B cell (primary cell): ENCODE data around the gene DLGAP4. TPM values are rescaled to one million over a fixed set of nuclear protein-coding genes. Genes with fewer than 3 reads are reported as not detected.

ENCODE experiments used
- ATAC-seq: fragments of 200-7000 bp; cut with Tn5 transposase; one replicate; pipeline ENCODE4 v1.10.0; 2021; ENCODE audit warnings: low read depth, mild to moderate bottlenecking, moderate number of reproducible peaks, moderate library complexity
- CTCF ChIA-PET: fragments of 350-600 bp; sonication (Branson Sonifier 250); formaldehyde crosslinking; loops from one replicate; lab custom pipeline; 2021; ENCODE audit warnings: antibody characterized with exemption, inconsistent platforms; lab: Charles Lee
- POLR2A ChIA-PET: fragments of 350-600 bp; sonication (Branson Sonifier 250); formaldehyde crosslinking; loops from one replicate; lab custom pipeline; 2021; ENCODE audit warnings: antibody characterized with exemption; lab: Charles Lee
- DNase-seq: peaks from one replicate; pipeline ENCODE4 v3.0.0; 2013
- H2AFZ ChIP-seq: 2 replicates; pipeline ENCODE4 v1.6.1; 2012; ENCODE audit warnings: mild to moderate bottlenecking, low read depth, low read length; ENCODE audit not compliant: insufficient read depth, poor library complexity, severe bottlenecking
- H3K27ac ChIP-seq, 2 donors: 1 replicate in 1 of 2; 2 replicates in 1 of 2; pipeline ENCODE4 v1.5.1; 2012 to 2013; ENCODE audit warnings: low read length in 2 of 2, mild to moderate bottlenecking in 2 of 2, moderate library complexity in 1 of 2
- H3K27me3 ChIP-seq, 4 experiments: fragments of 200-600 bp in 1 of 4; sonication (generic) in 1 of 4; replicated peaks in 1 of 4; 1 replicate in 2 of 4; 2 replicates in 2 of 4; pipeline versions ENCODE4 v1.6.1 to v1.7.0; 2013 to 2016; ENCODE audit warnings: low read length in 3 of 4, mild to moderate bottlenecking in 2 of 4, mixed read lengths in 1 of 4, moderate library complexity in 1 of 4; ENCODE audit not compliant: insufficient read depth in 4 of 4, control insufficient read depth in 3 of 4; ENCODE audit errors: control extremely low read depth in 1 of 4
- H3K36me3 ChIP-seq, 2 experiments: replicated peaks in 1 of 2; 1 replicate in 1 of 2; 2 replicates in 1 of 2; pipeline versions ENCODE4 v1.6.1 to v1.7.1; 2013; ENCODE audit warnings: low read length in 1 of 2; ENCODE audit not compliant: insufficient read depth in 2 of 2, control insufficient read depth in 1 of 2; ENCODE audit errors: control extremely low read depth in 1 of 2, extremely low read depth in 1 of 2
- H3K4me1 ChIP-seq, 2 donors: fragments of 200-600 bp in 1 of 2; sonication (generic) in 1 of 2; 1 replicate in 1 of 2; 2 replicates in 1 of 2; pipeline versions ENCODE4 v1.5.1 to v1.6.1; 2013 to 2017; ENCODE audit warnings: low read length in 2 of 2; ENCODE audit not compliant: control insufficient read depth in 2 of 2, insufficient read depth in 2 of 2
- H3K4me2 ChIP-seq: replicated peaks from 2 replicates; pipeline ENCODE3; 2012; ENCODE audit warnings: mild to moderate bottlenecking, low read depth, low read length; ENCODE audit not compliant: poor library complexity, severe bottlenecking
- H3K4me3 ChIP-seq, 5 experiments: fragments of 200-600 bp in 1 of 5; sonication (generic) in 1 of 5; 1 replicate in 3 of 5; 2 replicates in 2 of 5; pipeline versions ENCODE4 v1.5.1 to v1.7.0; 2011 to 2016; ENCODE audit warnings: low read length in 4 of 5, mild to moderate bottlenecking in 4 of 5, low read depth in 2 of 5, control low read depth in 1 of 5, moderate library complexity in 1 of 5; ENCODE audit not compliant: insufficient read depth in 1 of 5; ENCODE audit errors: control extremely low read depth in 1 of 5, extremely low read depth in 1 of 5
- H3K79me2 ChIP-seq: fragments of 200-600 bp; sonication (generic); one replicate; pipeline ENCODE4 v1.6.0; 2016; ENCODE audit warnings: low read length; ENCODE audit not compliant: control insufficient read depth, insufficient read depth
- H3K9ac ChIP-seq: fragments of 200-600 bp; sonication (generic); 2 replicates; pipeline ENCODE4 v1.6.1; 2017; ENCODE audit warnings: mild to moderate bottlenecking, low read length, moderate library complexity
- H3K9me3 ChIP-seq, 3 donors: one replicate each; pipeline versions ENCODE4 v1.6.1 to v1.7.1; 2013; ENCODE audit warnings: low read length in 2 of 3; ENCODE audit not compliant: control insufficient read depth in 2 of 3, insufficient read depth in 1 of 3; ENCODE audit errors: control extremely low read depth in 1 of 3
- H4K20me1 ChIP-seq: 2 replicates; pipeline ENCODE4 v1.6.0; 2012; ENCODE audit warnings: mild to moderate bottlenecking, low read length; ENCODE audit not compliant: insufficient read depth, control insufficient read depth, poor library complexity, severe bottlenecking
- H3K27ac Mint-ChIP-seq: one replicate; pipeline ENCODE4 v1.8.0; 2021; ENCODE audit warnings: mixed read lengths
- H3K27me3 Mint-ChIP-seq: one replicate; pipeline ENCODE4 v1.8.0; 2021; ENCODE audit warnings: mixed read lengths
- H3K4me1 Mint-ChIP-seq: one replicate; pipeline ENCODE4 v1.8.0; 2021; ENCODE audit warnings: mixed read lengths
- H3K4me3 Mint-ChIP-seq: one replicate; pipeline ENCODE4 v1.8.0; 2021; ENCODE audit warnings: mixed read lengths
- H3K9me3 Mint-ChIP-seq: one replicate; pipeline ENCODE4 v1.8.0; 2022; ENCODE audit warnings: mixed read lengths; ENCODE audit not compliant: insufficient read depth
- CTCF ChIP-seq: fragments of 200-600 bp; IDR thresholded peaks from one replicate; pipeline ENCODE4 v1.8.0; 2022; ENCODE audit warnings: antibody characterized with exemption, mild to moderate bottlenecking
- EZH2 ChIP-seq: IDR thresholded peaks from 2 replicates; pipeline ENCODE4 v1.6.1; 2012; ENCODE audit warnings: borderline replicate concordance, low read depth, mild to moderate bottlenecking, moderate library complexity, low read length; ENCODE audit not compliant: insufficient read depth, poor library complexity, severe bottlenecking
- WGBS: methylation state at CpG from one replicate; pipeline ENCODE4 v1.1.5; 2013; ENCODE audit warnings: missing lambda C conversion rate; ENCODE audit not compliant: insufficient coverage; 5-methylcytosine and 5-hydroxymethylcytosine counted together
- intact Hi-C: fragments of 100-400 bp; cut with micrococcal nuclease; formaldehyde crosslinking; loops from one replicate; pipeline ENCODE4 v1.10.0; 2022
- polyA plus RNA-seq: library from polyadenylated mRNA; depleted of rRNA; stranded (reverse); fragments of >200 nt; gene quantifications from 2 replicates; pipeline ENCODE4 v1.2.3, GENCODE V29; 2012
- total RNA-seq, 2 donors: library from RNA; stranded (reverse); fragments of 120-200 nt in 1 of 2; gene quantifications; 1 replicate in 1 of 2; 2 replicates in 1 of 2; pipeline versions ENCODE4 v1.2.3 to v1.2.4, GENCODE V29; 2013 to 2022

The DLGAP4 gene
- total and polyA plus RNA-seq, 2 donors (not counting 1 experiment from before 2014, with no cell fraction given) = 68.8 to 87.8 TPM

DNA sequence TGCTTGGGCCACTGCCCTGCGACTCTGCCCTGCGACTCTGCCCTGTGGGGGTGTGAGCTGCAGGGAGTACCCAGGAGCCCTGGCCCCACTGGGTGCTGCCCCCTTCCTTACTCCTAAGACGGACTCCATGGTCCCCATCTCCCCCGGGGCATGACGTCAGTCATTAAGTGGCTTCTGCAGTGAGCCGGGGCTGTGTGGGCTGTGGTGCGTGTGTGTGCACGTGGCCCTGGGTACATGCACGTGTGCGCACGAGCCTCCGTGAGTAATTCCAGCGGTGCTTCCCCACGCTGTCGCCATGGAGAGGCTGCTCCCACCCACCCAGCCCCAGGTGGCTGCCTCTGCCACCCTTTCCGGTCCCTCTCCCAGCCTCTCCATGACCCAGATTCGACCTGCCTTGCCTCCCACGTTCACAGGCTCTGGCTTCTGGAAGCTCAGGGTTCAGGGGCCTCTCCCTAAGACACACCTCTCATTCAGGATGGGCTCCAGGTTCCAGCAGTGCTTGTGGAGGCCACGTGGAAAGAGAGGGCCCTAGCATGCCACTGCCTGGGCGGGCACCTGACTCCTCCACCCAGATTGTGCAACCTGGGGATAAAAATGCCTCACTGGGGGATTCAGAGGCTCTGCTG lies 88.3 kb downstream of the DLGAP4 start:
- POLR2A ChIA-PET = no interaction called here

More for the DNA sequence above, 88.3 kb downstream of the DLGAP4 start:
- H3K9me3 Mint-ChIP-seq = no peaks in the 10 kb centered on the region
- CTCF ChIA-PET = no interaction called here
- no peaks in the 10 kb centered on the region for H3K36me3 ChIP-seq
- ATAC-seq (no peak), DNase-seq (no peak)
- no peaks in the 10 kb centered on the region for H3K4me1 ChIP-seq
- 83% methylated on average over 16 of the region's 20 CpGs for WGBS
- no peak overlapping the region for H3K9ac ChIP-seq
- no peak overlapping the region for H3K4me3 Mint-ChIP-seq
- no peaks in the 10 kb centered on the region for H3K9me3 ChIP-seq
- H3K4me1 Mint-ChIP-seq = no peaks in the 10 kb centered on the region
- no peak overlapping the region for H3K27ac ChIP-seq
- H3K4me3 ChIP-seq = no peak overlapping the region
- peaks cover 34% of the 10 kb centered on the region for H3K27me3 Mint-ChIP-seq
- H4K20me1 ChIP-seq = no peaks in the 10 kb centered on the region
- TF ChIP-seq CTCF (no peak), EZH2 (no peak)
- intact Hi-C loops = no loop called here
- H3K27me3 ChIP-seq = peaks cover 0 to 3% (median 0%) of the 10 kb centered on the region in 4 experiments
- H3K4me2 ChIP-seq = no peak overlapping the region
- H3K79me2 ChIP-seq = no peaks in the 10 kb centered on the region
- H2AFZ ChIP-seq = no peak overlapping the region
- H3K27ac Mint-ChIP-seq = no peak overlapping the region
